B cell (primary cell): ENCODE data around the gene CATSPERD. TPM values are rescaled to one million over a fixed set of nuclear protein-coding genes. Genes with fewer than 3 reads are reported as not detected.

Experiments used
- ATAC-seq: fragments of 200-7000 bp; cut with Tn5 transposase; one replicate; pipeline ENCODE4 v1.10.0; 2021; ENCODE audit warnings: low read depth, mild to moderate bottlenecking, moderate number of reproducible peaks, moderate library complexity
- CTCF ChIA-PET: fragments of 350-600 bp; sonication (Branson Sonifier 250); formaldehyde crosslinking; loops from one replicate; lab custom pipeline; 2021; ENCODE audit warnings: antibody characterized with exemption, inconsistent platforms; lab: Charles Lee
- POLR2A ChIA-PET: fragments of 350-600 bp; sonication (Branson Sonifier 250); formaldehyde crosslinking; loops from one replicate; lab custom pipeline; 2021; ENCODE audit warnings: antibody characterized with exemption; lab: Charles Lee
- DNase-seq: peaks from one replicate; pipeline ENCODE4 v3.0.0; 2013
- H2AFZ ChIP-seq: 2 replicates; pipeline ENCODE4 v1.6.1; 2012; ENCODE audit warnings: mild to moderate bottlenecking, low read depth, low read length; ENCODE audit not compliant: insufficient read depth, poor library complexity, severe bottlenecking
- H3K27ac ChIP-seq, 2 donors: 1 replicate in 1 of 2; 2 replicates in 1 of 2; pipeline ENCODE4 v1.5.1; 2012 to 2013; ENCODE audit warnings: low read length in 2 of 2, mild to moderate bottlenecking in 2 of 2, moderate library complexity in 1 of 2
- H3K27me3 ChIP-seq, 4 experiments: fragments of 200-600 bp in 1 of 4; sonication (generic) in 1 of 4; replicated peaks in 1 of 4; 1 replicate in 2 of 4; 2 replicates in 2 of 4; pipeline versions ENCODE4 v1.6.1 to v1.7.0; 2013 to 2016; ENCODE audit warnings: low read length in 3 of 4, mild to moderate bottlenecking in 2 of 4, mixed read lengths in 1 of 4, moderate library complexity in 1 of 4; ENCODE audit not compliant: insufficient read depth in 4 of 4, control insufficient read depth in 3 of 4; ENCODE audit errors: control extremely low read depth in 1 of 4
- H3K36me3 ChIP-seq, 2 experiments: replicated peaks in 1 of 2; 1 replicate in 1 of 2; 2 replicates in 1 of 2; pipeline versions ENCODE4 v1.6.1 to v1.7.1; 2013; ENCODE audit warnings: low read length in 1 of 2; ENCODE audit not compliant: insufficient read depth in 2 of 2, control insufficient read depth in 1 of 2; ENCODE audit errors: control extremely low read depth in 1 of 2, extremely low read depth in 1 of 2
- H3K4me1 ChIP-seq, 2 donors: fragments of 200-600 bp in 1 of 2; sonication (generic) in 1 of 2; 1 replicate in 1 of 2; 2 replicates in 1 of 2; pipeline versions ENCODE4 v1.5.1 to v1.6.1; 2013 to 2017; ENCODE audit warnings: low read length in 2 of 2; ENCODE audit not compliant: control insufficient read depth in 2 of 2, insufficient read depth in 2 of 2
- H3K4me2 ChIP-seq: replicated peaks from 2 replicates; pipeline ENCODE3; 2012; ENCODE audit warnings: mild to moderate bottlenecking, low read depth, low read length; ENCODE audit not compliant: poor library complexity, severe bottlenecking
- H3K4me3 ChIP-seq, 5 experiments: fragments of 200-600 bp in 1 of 5; sonication (generic) in 1 of 5; 1 replicate in 3 of 5; 2 replicates in 2 of 5; pipeline versions ENCODE4 v1.5.1 to v1.7.0; 2011 to 2016; ENCODE audit warnings: low read length in 4 of 5, mild to moderate bottlenecking in 4 of 5, low read depth in 2 of 5, control low read depth in 1 of 5, moderate library complexity in 1 of 5; ENCODE audit not compliant: insufficient read depth in 1 of 5; ENCODE audit errors: control extremely low read depth in 1 of 5, extremely low read depth in 1 of 5
- H3K79me2 ChIP-seq: fragments of 200-600 bp; sonication (generic); one replicate; pipeline ENCODE4 v1.6.0; 2016; ENCODE audit warnings: low read length; ENCODE audit not compliant: control insufficient read depth, insufficient read depth
- H3K9ac ChIP-seq: fragments of 200-600 bp; sonication (generic); 2 replicates; pipeline ENCODE4 v1.6.1; 2017; ENCODE audit warnings: mild to moderate bottlenecking, low read length, moderate library complexity
- H3K9me3 ChIP-seq, 3 donors: one replicate each; pipeline versions ENCODE4 v1.6.1 to v1.7.1; 2013; ENCODE audit warnings: low read length in 2 of 3; ENCODE audit not compliant: control insufficient read depth in 2 of 3, insufficient read depth in 1 of 3; ENCODE audit errors: control extremely low read depth in 1 of 3
- H4K20me1 ChIP-seq: 2 replicates; pipeline ENCODE4 v1.6.0; 2012; ENCODE audit warnings: mild to moderate bottlenecking, low read length; ENCODE audit not compliant: insufficient read depth, control insufficient read depth, poor library complexity, severe bottlenecking
- H3K27ac Mint-ChIP-seq: one replicate; pipeline ENCODE4 v1.8.0; 2021; ENCODE audit warnings: mixed read lengths
- H3K27me3 Mint-ChIP-seq: one replicate; pipeline ENCODE4 v1.8.0; 2021; ENCODE audit warnings: mixed read lengths
- H3K4me1 Mint-ChIP-seq: one replicate; pipeline ENCODE4 v1.8.0; 2021; ENCODE audit warnings: mixed read lengths
- H3K4me3 Mint-ChIP-seq: one replicate; pipeline ENCODE4 v1.8.0; 2021; ENCODE audit warnings: mixed read lengths
- H3K9me3 Mint-ChIP-seq: one replicate; pipeline ENCODE4 v1.8.0; 2022; ENCODE audit warnings: mixed read lengths; ENCODE audit not compliant: insufficient read depth
- CTCF ChIP-seq: fragments of 200-600 bp; IDR thresholded peaks from one replicate; pipeline ENCODE4 v1.8.0; 2022; ENCODE audit warnings: antibody characterized with exemption, mild to moderate bottlenecking
- EZH2 ChIP-seq: IDR thresholded peaks from 2 replicates; pipeline ENCODE4 v1.6.1; 2012; ENCODE audit warnings: borderline replicate concordance, low read depth, mild to moderate bottlenecking, moderate library complexity, low read length; ENCODE audit not compliant: insufficient read depth, poor library complexity, severe bottlenecking
- WGBS: methylation state at CpG from one replicate; pipeline ENCODE4 v1.1.5; 2013; ENCODE audit warnings: missing lambda C conversion rate; ENCODE audit not compliant: insufficient coverage; 5-methylcytosine and 5-hydroxymethylcytosine counted together
- intact Hi-C: fragments of 100-400 bp; cut with micrococcal nuclease; formaldehyde crosslinking; loops from one replicate; pipeline ENCODE4 v1.10.0; 2022
- polyA plus RNA-seq: library from polyadenylated mRNA; depleted of rRNA; stranded (reverse); fragments of >200 nt; gene quantifications from 2 replicates; pipeline ENCODE4 v1.2.3, GENCODE V29; 2012
- total RNA-seq, 2 donors: library from RNA; stranded (reverse); fragments of 120-200 nt in 1 of 2; gene quantifications; 1 replicate in 1 of 2; 2 replicates in 1 of 2; pipeline versions ENCODE4 v1.2.3 to v1.2.4, GENCODE V29; 2013 to 2022

The CATSPERD gene
- total and polyA plus RNA-seq, 2 donors (not counting 1 experiment from before 2014, with no cell fraction given): not detected

- intact Hi-C loops: no loop called here
- Histone ChIP-seq H3K9ac (no peak overlapping the region), H3K27ac (no peak overlapping the region), H3K9me3 (no peaks in the 10 kb centered on the region), H3K27me3 (no peaks in the 10 kb centered on the region), H4K20me1 (peaks cover 47% of the 10 kb centered on the region), H2AFZ (no peak overlapping the region), H3K36me3 (peaks cover 0 to 39% of the 10 kb centered on the region in 2 experiments), H3K79me2 (peaks cover 47% of the 10 kb centered on the region), H3K4me1 (peaks cover 12 to 18% of the 10 kb centered on the region in 2 donors), H3K4me3 (no peak overlapping the region), H3K4me2 (no peak overlapping the region)
- ChIA-PET CTCF (interaction anchor here (0.7 kb wide), 1 partner anchor 24 kb away, joined by 3 read pairs; no protein-coding TSS in a partner anchor), POLR2A (interaction anchor here (0.6 to 0.7 kb wide), 4 partner anchors 32 to 1687 kb away, joined by 4 to 7 read pairs (median 4); no protein-coding TSS in a partner anchor)
- H3K9me3 Mint-ChIP-seq: no peaks in the 10 kb centered on the region
- H3K4me3 Mint-ChIP-seq: no peak overlapping the region
- 100% methylated on average over 6 of the region's 10 CpGs for WGBS
- ATAC-seq (no peak), DNase-seq (no peak)
- peaks cover 23% of the 10 kb centered on the region for H3K4me1 Mint-ChIP-seq
- TF ChIP-seq EZH2: no peak
- no peak for TF ChIP-seq CTCF
- H3K27me3 Mint-ChIP-seq: no peaks in the 10 kb centered on the region
- no peak overlapping the region for H3K27ac Mint-ChIP-seq
Observed at GRCh38 chr19:5714816-5715215, 5.6 kb upstream of the CATSPERD start.

GRCh38 chr19:5717215-5717935, 3.1 kb upstream of the CATSPERD start:
- Histone ChIP-seq H3K9me3 (peaks cover 0 to 8% (median 0%) of the 10 kb centered on the region in 3 donors), H3K4me1 (peaks cover 12 to 26% of the 10 kb centered on the region in 2 donors), H4K20me1 (peaks cover 40% of the 10 kb centered on the region), H3K79me2 (peaks cover 47% of the 10 kb centered on the region), H3K9ac (no peak overlapping the region), H3K27ac (no peak overlapping the region), H3K4me3 (no peak overlapping the region), H3K36me3 (peaks cover 0 to 21% of the 10 kb centered on the region in 2 experiments), H2AFZ (no peak overlapping the region), H3K4me2 (no peak overlapping the region), H3K27me3 (no peaks in the 10 kb centered on the region)
- Mint-ChIP-seq H3K4me1 (peaks cover 27% of the 10 kb centered on the region), H3K27ac (no peak overlapping the region), H3K4me3 (no peak overlapping the region), H3K9me3 (no peaks in the 10 kb centered on the region), H3K27me3 (no peaks in the 10 kb centered on the region)
- ChIA-PET POLR2A (interaction anchor here (0.7 kb wide), 1 partner anchor 1365 kb away, joined by 4 read pairs; no protein-coding TSS in a partner anchor), CTCF (interaction anchor here (0.6 to 1.2 kb wide), 2 partner anchors 27 to 31 kb away, joined by 3 read pairs; partner anchors contain the start of gene RPL36)
- intact Hi-C loops: no loop called here
- ATAC-seq: no peak
- 93% methylated on average over 7 of the region's 8 CpGs for WGBS
- TF ChIP-seq EZH2 (no peak), CTCF (no peak)
- no peak for DNase-seq
